ENCODE measurements around the gene BBLN. TPM values are rescaled to one million over a fixed set of nuclear protein-coding genes. Genes with fewer than 3 reads are reported as not detected.
A peak's percentile ranks its signal among the peaks of the same experiment; 100 is the strongest.

The BBLN gene
- total RNA-seq, 1 donor from 2014 or later: 41.7 TPM

GRCh38 chr9:128142061-128142460 is 18.0 kb upstream of the BBLN start:
- ATAC-seq (peak; percentile 64), DNase-seq (no peak)
- intact Hi-C loops (cut with micrococcal nuclease): no loop called here

- DNase-seq (no peak), ATAC-seq (no peak)
- intact Hi-C loops (cut with micrococcal nuclease): no loop called here
These were observed 17.5 kb upstream of the BBLN start for GRCh38 chr9:128142596-128142995.

- intact Hi-C loops (cut with micrococcal nuclease): no loop called here
- DNase-seq (no peak), ATAC-seq (peak; percentile 44)
These were observed 16.4 kb upstream of the BBLN start for GRCh38 chr9:128143525-128144238.

GRCh38 chr9:128144239-128145181 is 15.6 kb upstream of the BBLN start:
- DNase-seq (no peak), ATAC-seq (no peak)
- intact Hi-C loops (cut with micrococcal nuclease): no loop called here

GRCh38 chr9:128145536-128145935 is 14.5 kb upstream of the BBLN start:
- no peak for ATAC-seq
- DNase-seq: no peak
- intact Hi-C loops (cut with micrococcal nuclease): no loop called here

GRCh38 chr9:128145951-128146351 is 14.1 kb upstream of the BBLN start:
- intact Hi-C loops (cut with micrococcal nuclease): no loop called here
- peak; percentile 23 for DNase-seq
- ATAC-seq: no peak

GRCh38 chr9:128146591-128147120 is 13.4 kb upstream of the BBLN start:
- DNase-seq (peak; percentile 11), ATAC-seq (no peak)
- intact Hi-C loops (cut with micrococcal nuclease): no loop called here

- intact Hi-C loops (cut with micrococcal nuclease): no loop called here
- ATAC-seq (no peak), DNase-seq (peak; percentile 10)
These were observed 11.5 kb upstream of the BBLN start for GRCh38 chr9:128148509-128149000.

GRCh38 chr9:128149001-128149701 is 10.9 kb upstream of the BBLN start, which contains the start of gene LCN2:
Gene LCN2 (plus strand): TSS chr9:128149453. CDS start chr9:128149526, 73 bp downstream.
- intact Hi-C loops (cut with micrococcal nuclease): no loop called here
- ATAC-seq (peak; percentile 18), DNase-seq (peak; percentile 20)

GRCh38 chr9:128149951-128150593 is 10.0 kb upstream of the BBLN start:
- intact Hi-C loops (cut with micrococcal nuclease): no loop called here
- ATAC-seq (peak; percentile 7), DNase-seq (peak; percentile 6)

- intact Hi-C loops (cut with micrococcal nuclease): no loop called here
- DNase-seq: peak; percentile 27
- peak; percentile 14 for ATAC-seq
These were observed 9.3 kb upstream of the BBLN start for GRCh38 chr9:128150594-128151308.

GRCh38 chr9:128151309-128152132 is 8.5 kb upstream of the BBLN start:
- DNase-seq (peak; percentile 19), ATAC-seq (no peak)
- intact Hi-C loops (cut with micrococcal nuclease): no loop called here

- ATAC-seq: no peak
- DNase-seq: peak; percentile 21
- intact Hi-C loops (cut with micrococcal nuclease): no loop called here
These were observed 7.7 kb upstream of the BBLN start for GRCh38 chr9:128152133-128153059.

GRCh38 chr9:128153060-128153946 is 6.8 kb upstream of the BBLN start:
- DNase-seq (peak; percentile 15), ATAC-seq (no peak)
- intact Hi-C loops (cut with micrococcal nuclease): no loop called here

- peak; percentile 21 for DNase-seq
- intact Hi-C loops (cut with micrococcal nuclease): no loop called here
These were observed 5.9 kb upstream of the BBLN start for GRCh38 chr9:128153947-128154695.

More at GRCh38 chr9:128153947-128154695, 5.9 kb upstream of the BBLN start:
- no peak for ATAC-seq

Measured in left ventricle myocardium superior (tissue), 1 donor.